Measurements from ENCODE around the gene CA7.

CA7 gene

GRCh38 chr16:66899310-66899944 is 55.2 kb downstream of the CA7 start:
- no peak for DNase-seq

- DNase-seq = no peak
Observed at GRCh38 chr16:66899945-66900710, 55.9 kb downstream of the CA7 start.

GRCh38 chr16:66900721-66901441 is 56.7 kb downstream of the CA7 start:
- no peak for DNase-seq

DNA sequence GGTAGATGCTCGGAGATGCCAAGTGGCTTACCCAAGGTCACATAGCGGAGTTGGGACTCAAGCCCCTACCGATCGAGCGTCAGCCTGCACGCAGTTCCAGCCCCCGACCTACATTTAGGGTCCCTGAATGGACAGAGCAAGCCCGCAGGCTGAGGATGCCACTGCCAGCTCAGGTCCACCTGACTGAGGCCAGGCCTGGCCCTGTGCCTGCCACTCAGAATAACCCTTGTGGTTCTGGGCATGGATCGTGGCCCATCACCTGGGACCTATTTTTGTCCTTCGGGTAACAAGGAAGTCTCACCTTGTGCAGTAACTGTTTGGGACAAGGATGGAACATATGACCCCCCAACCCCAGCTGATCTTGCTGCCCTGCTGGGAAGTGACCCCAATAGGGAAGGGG is 57.4 kb downstream of the CA7 start:
- DNase-seq = no peak

GRCh38 chr16:66902648-66903543 is 58.7 kb downstream of the CA7 start:
- DNase-seq = no peak

Data from CD4-positive, alpha-beta T cell treated with Interleukin-21 for 1 hour (primary cell).